NCI-H1048 (cell line): Measurements from ENCODE around the gene CAPSL.
"Not testable (repeated sequence)": the region's sequence is repeated elsewhere in the genome, so short reads cannot be mapped to it uniquely, and the experiment has no call there.

Experiments used
- DNase-seq: peaks from one replicate; lab custom pipeline; 2025; lab: John Stamatoyannopoulos, UW

The CAPSL gene

DNA sequence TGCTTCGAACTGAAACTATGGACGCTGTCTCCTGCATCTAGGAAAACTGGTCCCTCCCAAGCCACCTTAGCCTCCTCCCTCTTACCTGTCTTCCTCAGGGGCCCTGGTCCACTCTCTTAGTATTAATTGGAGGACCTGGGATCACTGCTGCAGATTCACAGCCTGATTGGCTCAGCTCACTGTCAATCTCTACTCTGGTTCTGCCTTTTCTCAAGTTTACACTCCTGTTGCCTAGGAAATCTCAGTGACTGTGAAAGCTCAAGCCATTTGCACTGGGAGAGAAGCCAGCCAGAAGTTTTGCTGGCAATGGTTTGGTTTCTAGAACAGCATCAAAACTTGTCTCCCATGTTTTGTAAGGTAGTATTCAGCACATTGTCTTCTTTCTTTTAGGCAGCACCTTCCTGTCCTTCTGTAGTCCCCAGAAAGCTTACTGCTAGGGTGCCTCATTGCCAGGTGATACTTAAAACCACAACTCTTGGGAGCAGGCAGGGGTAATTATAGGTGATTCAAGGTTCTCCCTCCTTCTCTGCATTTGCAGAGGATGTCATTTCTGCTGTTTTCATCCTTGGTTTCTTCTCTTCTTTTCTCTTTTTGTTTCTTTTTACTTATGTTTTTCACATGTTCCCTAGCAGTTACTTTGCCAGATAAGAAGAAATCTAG lies at the start of gene CAPSL:
TSS of gene CAPSL (minus strand) at position 55 of the 660 bp plus-strand sequence. CDS start 17,502 bp downstream, outside the sequence.
- no peak for DNase-seq

DNA sequence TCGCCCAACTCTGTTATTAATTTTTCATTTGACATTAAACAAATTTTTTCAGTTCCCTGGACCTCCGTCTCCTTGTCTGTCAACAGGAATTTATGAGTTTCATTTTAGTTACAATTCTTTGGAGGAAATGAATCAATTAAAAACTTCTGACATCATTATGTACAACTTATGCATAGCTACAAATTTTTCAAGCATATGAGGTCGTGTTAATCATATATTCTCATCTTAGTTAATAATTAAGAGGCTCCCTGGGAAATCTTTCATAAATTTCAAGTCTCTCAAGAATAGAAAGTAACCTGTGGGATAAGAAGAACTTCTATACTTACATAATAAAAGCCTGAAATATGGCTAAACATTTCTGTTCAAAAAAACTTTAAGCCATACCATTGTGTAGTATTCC lies 49.4 kb upstream of the CAPSL start:
- DNase-seq = no peak

DNA sequence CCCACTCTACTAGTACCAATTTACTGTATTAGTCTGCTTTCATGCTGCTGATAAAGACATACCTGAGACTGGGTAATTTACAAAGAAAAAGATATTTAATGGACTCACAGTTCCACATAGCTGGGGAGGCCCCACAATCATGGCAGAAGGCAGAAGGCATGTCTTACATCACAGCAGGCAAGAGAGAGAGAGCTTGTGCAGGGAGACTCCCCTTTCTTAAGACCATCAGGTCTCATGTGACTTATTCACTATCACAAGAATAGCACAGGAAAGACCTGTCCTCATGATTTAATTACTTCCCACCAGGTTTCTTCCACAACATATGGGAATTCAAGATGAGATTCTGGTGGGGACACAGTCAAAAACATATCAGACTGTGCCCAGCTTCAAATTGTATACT lies 41.3 kb upstream of the CAPSL start:
- DNase-seq = no peak

DNA sequence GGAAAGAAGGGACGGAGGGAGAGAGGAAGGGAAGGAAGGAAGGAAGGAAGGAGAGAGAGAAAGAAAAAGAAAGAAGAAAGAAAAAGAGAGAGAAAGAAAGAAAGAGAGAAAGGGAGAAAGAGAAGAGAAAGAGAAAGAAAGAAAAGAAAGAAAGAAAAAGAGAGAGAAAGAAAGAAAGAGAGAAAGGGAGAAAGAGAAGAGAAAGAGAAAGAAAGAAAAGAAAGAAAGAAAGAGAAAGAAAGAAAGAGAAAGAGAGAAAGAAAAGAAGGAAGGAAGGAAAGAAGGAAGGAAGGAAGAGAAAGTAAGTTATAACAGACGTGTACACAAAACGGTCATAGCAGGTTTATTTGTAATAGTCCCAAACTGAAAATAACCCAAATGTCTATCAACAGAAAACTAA lies 38.4 kb upstream of the CAPSL start:
- not testable (repeated sequence) for DNase-seq

DNA sequence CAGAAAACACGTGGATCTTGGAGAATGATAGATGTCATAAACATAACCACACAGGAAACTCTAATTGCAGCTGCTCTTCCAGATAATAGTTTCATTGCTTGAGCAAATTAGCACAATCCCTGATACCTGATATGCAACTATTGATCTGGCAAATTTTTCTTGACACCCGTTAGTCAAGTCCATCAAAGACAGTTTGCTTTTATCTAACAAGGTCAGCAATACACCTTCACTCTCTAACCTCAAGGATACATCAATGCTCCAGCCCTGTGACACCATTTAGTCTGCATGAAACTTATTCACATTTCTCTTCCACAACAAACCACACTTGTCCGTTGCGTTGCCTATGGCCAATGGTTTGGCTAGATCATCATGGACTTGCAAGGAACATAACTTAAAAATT lies 36.1 kb upstream of the CAPSL start:
- no peak for DNase-seq

DNA sequence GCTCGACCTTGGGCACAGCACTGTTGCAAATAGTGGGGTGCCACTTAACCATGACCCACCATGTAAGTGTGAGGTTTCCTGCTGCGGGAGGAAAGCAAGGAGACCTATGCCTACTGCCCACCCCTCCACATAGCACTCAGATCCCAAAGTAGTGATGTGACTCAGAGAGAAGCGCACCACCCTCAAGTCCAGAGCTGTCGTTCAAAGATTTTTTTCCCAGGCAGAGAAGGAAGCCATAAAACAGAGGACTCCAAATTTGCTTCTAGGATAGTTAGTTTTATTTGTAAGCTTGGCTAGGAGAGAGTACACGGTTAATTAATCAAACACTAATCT lies 33.4 kb upstream of the CAPSL start:
- no peak for DNase-seq

DNA sequence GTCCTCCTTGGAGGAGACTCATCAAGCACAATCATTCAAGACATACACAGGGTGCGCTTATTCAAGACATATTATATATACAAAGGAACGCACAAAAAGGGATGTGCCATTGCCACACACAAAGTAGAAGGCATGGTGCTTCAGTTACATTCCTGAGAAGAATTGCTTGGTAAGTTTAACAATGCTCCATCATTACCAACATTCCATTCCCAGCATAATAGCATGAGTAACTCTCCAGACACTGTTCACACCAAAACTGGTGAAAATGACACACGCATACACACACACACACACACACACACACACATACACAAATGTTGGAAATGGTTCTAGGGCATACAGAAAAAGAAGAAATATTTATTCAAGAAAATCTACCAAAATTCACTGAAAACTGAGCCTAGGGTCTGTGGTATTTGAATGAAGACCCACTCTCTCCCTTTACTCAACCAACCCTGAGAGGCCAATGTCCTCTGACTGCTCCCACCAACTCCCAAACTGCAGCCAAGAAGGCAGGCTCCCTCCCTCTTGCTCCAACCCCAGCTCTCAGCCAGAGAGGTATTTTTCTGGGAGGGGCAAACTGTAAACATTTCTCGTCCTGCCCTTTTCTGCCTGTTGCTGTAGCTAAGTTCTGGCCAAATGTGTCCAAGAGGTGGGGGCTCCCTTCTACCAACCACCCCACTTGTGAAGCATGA lies 32.9 kb upstream of the CAPSL start:
- DNase-seq = no peak

DNA sequence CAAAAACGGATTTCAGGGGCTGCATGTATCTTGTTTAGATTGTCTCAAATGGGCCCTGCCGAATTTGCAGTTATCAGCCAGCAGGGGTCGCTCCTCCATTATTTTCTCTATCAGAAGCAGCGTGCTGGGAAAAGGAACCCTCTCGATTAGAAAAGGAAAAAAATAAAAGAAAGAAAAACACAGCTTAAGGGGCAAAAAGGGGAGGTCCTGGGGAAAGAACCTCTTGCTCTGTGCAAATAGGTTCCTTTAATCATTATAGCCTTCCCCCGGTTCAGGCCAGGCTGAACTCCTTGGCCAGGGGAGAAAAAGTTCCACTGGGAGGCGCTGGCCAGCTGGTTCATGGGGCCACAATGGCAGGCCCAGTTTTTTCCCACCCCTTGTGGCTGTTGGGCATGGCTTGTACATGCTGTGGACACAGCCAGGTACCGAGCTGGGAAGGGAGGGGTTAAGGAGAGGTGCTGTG lies 25.0 kb upstream of the CAPSL start:
- no peak for DNase-seq

DNA sequence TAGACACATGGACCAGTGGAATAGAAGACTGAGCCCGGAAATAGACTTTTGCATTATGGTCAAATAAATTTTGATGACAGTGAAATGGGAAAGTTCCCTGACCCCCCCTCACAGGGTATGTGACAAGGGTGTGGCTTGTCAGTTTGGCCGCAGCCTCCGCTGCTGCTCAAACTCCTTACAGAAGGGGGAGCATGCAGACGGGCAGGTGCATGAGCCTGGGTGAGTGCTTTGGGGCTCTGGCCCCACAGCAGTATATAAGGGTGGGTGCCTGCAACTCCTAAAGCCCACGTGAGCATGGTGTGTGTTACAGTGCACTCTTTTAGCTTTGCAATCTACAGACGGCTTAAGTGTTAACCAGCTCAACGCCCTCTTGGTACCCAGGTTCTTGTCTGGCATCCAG lies 21.9 kb upstream of the CAPSL start:
- no peak for DNase-seq

DNA sequence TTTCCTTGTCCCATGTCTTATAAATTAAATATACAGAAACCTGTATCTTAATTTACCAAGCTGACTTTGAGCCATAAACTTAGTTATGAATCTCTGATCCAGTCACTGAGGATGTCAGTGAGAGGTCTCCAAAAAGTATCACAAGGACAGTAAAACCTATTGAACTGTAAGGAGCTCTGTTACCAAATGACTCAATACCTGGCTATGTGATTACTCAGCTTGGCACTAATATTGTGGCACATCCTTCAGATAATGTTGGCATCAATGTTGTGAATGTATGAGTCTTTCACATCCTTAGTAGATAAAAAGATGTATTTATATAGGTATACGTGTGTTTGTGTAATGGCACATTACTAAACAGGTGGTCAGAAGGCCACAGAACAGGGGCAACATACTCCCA lies 18.0 kb upstream of the CAPSL start:
- no peak for DNase-seq

DNA sequence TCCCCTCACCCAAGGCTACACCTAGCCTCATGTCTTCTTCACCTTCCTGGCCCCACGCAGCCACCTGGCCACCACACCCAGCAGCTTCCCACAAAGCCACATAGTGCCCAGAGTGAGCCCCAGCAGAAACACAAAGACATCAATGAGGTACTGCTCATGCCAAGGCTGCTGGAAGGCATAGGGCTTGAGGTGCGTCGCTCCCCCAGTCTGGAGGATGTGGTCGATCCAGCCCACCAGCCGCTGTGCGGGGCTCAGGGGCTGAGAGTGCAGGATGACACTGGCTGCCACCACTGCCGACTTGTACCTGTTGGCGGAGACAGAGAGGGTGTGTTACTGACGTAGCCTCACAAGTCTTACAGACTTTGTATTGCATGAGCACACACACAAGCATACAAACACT lies 15.8 kb upstream of the CAPSL start:
- DNase-seq = no peak

DNA sequence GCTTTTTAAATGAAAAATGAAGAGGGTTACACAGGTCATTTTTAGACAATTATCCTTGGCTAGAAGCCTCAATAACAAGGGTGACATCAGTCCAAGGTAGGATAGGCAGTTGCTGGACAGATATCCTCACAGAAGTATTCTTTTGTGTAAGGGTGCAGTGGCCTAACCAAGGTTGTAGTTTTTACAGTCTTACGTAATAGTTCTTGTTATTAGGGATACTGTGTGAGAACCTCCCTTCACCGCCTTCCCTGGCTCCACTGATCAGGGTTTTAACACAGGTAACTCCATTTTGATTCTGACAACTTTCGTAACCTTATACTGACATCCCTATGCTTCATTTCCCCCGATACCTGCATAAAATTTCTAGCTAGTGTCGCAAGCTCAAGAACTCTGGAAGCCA lies 8.7 kb upstream of the CAPSL start:
- DNase-seq = no peak

DNA sequence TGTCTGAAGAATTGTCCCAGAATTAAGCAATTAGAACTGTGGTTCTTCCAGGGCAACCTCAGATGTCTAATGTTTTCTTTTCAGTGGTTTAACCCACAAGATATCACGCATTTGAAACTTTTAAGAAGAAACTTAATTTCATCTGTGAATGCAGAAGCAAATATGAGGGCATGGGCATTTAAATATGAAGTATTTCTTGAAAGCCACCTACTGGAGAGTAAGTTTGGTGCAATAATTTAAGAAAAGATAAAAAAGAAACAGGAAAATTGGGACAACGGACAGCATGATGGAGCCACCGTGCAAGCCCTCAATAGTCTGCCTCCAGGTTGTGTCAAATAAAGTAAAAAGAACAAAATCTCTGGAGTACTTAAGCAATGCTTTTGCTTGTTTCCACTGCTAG lies 1.2 kb upstream of the CAPSL start:
- no peak for DNase-seq

DNA sequence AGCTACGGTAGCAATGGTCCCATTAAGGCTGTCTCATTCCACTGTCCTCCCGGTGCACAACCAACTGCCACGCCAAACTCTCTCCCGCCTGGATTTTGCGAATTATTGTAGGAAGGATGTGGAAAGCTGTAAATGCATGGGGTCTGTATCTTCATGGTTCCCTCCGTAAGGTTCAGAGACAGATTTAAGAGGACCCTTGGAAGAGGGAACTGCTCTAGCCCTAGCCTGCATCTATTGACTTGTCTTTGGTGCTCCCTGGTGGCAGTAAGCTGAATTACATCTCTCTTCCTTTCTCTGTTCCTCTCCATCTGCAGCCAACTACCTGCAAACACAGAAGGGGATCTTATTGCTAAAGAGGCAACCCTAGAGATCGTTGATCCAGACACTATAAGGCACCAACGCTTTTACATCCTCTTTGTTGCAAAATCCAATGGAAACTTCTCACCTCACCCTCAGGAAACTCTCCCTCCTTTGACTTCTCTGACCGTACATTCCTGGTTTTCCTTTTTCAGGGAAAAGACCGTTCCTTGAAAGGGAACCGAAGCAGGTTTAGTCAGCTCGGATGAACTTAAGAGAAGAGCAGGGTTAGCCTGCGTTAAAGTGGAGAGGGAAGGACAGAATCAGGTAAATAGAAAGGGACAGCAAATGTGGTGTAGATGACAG lies 11.9 kb downstream of the CAPSL start:
- DNase-seq = no peak

DNA sequence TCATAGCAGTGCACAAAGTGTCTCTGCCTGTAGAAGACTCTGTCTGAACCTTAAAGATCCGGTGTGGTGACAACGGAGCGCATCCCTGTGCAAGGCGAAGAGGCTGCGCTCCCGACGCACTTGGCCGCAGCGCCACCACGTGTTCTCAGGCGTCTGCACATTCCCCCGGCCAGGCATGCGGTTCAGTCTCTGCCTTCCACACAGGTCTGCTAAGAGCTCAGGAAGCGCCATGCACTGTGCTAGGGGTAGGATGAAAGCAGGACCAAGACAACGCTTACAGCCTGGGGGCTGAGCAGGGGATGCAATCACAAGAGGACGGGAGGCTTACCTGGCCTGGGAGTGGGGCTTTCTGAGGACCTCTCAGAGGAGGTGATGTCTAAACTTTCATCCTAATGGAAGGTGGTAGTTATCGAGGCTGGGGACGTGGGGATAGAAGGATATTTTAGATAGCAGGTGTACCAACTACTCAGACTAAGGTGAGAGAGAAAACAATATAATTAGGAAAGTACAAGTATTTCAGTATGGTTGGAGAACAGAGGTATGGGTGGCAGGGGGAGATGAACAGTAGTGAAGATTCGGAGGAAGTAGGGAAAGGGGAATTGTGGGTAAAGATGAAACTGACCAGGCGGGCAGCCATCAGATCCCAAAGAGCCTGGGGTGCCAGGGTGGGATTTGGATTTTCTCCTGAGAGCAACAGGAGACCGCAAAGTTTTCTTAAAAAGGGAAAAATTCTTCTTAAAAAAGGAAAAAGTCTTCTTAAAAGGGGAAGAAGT lies 13.3 kb downstream of the CAPSL start:
- peak; percentile 40 for DNase-seq

DNA sequence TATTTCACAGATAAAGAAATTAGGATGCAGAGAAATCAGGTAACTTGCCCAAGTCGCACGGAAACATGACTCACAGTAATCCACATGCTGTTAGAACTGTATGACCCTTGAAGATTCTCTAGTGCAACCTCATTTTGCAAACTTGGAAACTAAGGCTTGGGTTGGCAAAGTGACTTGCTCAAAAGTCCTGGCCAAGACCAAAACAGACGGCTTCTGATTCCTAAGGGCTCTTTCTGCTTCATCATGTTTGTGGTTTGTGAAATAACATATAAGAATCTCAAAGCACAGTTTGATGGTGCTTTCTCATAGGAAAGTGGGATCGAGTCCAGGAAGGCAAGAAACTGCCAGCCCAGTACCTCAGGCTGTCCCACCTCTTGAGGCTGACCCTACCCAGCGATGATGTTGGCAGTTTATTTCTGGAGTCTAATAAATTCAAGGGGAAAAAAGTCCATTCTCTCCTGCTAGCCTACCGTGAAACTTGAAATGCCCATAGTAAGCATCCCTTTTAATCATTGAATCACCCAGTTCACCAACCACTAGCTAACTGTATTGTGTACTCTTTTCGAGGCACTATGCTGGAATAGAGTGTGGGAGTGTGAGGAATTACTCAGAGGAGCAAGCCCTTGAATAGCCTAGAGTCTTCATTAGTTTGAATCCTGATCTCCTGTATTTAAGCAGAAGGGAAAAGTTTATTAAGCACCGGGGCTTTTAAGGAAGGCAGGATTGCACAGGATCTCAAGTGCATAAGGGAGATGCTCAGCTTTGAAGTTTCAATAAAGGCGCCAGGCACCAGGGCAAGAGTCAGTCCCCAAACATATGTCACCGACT lies 14.1 kb downstream of the CAPSL start:
- no peak for DNase-seq

DNA sequence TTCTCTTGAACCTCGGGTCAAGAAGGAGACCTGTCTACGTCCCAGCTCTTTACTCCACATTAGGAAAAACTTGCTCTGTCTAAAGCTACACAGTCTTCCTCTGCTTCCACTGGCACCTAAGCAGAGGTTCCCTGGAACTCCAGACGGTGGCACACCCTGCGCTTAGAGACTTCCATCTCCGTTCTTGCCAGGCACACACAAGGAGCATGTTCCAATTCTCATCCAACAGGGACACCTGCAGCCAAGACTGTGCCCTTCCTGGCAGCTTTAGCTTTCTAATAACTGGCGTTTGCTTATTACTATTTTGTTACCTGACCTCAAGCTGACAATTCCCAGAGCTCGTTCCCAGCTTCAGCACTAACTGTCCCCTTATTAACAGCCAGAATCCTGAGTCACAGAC lies 16.0 kb downstream of the CAPSL start:
- DNase-seq = no peak

DNA sequence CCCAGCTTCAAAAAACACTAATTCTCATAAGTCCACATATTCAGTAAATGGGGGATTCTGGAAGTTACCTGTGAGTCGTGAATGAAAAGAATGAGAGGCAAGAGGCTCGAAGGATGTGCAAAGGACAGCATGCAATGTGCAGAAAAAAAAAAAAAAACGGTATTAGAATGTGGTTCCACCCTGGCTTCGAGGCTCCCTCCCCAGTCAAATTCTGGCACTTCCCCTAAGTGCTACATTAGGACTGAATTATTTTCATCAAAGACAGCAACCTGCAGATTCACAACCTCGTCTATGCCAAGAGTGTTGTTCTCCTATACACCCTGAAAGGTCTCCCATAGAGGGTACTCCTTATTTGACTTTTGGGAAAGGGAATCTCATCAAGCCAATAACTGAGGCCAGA lies 16.5 kb downstream of the CAPSL start:
- no peak for DNase-seq

DNA sequence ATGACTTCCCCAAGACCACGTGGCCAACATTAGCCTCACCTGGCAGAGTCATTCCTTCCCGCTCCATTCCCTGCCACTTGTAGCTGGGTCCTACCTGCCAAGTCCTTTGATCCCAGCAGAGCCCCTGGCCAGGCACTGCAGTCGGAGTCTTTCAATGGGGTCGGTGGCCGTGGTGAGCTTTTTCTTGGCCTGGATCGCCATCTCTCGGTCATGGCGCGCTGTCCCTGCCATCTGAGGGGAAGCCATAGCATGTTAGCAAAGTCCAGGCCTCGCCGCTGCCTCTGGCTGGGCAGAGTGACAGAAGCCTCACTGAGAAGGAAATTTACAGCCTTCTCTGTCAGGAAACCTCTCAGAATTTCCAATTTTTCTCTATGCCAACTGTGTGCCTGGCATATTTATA lies 17.5 kb downstream of the CAPSL start:
- DNase-seq = no peak

DNA sequence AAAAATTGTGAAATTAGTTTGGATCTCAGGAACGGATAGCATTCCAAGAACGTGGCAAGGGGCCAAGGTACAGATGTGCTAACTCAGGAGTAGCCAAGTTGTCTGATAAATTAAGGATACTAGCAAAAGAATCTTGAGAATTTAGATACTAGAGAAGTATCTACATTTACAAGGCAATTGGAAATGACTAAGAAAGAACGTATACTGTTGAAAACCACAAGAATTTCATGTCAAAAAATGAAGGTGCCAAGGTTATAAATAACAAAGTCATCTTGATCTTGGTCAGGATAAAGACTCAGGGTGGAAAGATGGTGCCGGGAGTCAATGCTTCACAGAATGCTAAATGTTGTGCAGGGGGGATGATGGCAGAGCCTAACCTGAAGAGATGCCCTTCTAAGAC lies 19.2 kb downstream of the CAPSL start:
- no peak for DNase-seq

DNA sequence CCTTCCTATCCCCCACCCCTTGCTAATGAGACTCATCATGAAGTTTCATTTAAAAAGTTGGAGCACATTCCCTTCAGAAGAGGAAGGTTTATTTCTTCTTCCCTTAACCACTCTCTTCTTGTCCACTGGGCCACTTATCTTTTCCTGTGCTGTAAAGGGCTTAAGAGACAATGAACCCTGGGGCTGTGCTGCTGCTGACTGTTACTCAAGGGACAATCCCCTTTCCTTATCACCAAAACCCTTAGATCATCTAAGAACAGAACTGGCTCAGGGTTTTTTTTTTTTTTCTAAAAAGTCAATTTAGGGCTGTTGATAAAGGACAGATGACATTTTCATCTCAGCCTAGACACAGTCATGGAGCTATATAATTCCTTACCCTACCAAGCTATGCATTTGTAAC lies 29.6 kb downstream of the CAPSL start:
- DNase-seq = no peak

DNA sequence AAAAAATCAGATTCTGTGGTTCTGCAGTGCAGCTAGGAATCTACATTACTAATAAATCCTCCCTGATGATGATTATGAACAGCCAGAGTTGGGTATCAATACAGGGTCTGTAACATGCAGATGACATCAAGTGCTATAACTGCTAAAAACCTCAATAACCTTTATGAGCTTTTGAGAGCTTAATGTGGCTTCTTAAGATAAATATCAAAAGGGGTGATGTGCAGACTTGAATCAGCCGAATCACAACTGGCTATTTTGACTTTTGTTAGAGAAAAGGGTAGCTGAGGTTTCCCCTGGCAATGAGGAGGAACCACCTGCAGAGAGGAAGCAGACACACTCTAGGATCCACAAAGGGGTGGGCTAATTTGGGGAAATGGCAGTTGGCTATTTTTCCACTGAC lies 30.2 kb downstream of the CAPSL start:
- DNase-seq = no peak
